HepG2 (cell line): ENCODE data around the gene EEPD1. TPM values are rescaled to one million over a fixed set of nuclear protein-coding genes. Genes with fewer than 3 reads are reported as not detected.
A peak's percentile ranks its signal among the peaks of the same experiment; 100 is the strongest.

Experiments used
- AKAP8 ChIP-seq: sonication (generic); formaldehyde crosslinking; IDR thresholded peaks from 2 replicates; pipeline ENCODE4 v1.5.1; 2020; ENCODE audit warnings: mild to moderate bottlenecking, missing genetic modification reagents
- CREB1 ChIP-seq, 2 experiments: fragments of 450-650 bp in 1 of 2; IDR thresholded peaks; 2 replicates each; pipeline ENCODE4 v1.6.1; 2016 to 2017; ENCODE audit warnings: control low read depth in 1 of 2, mild to moderate bottlenecking in 1 of 2, missing compliant biosample characterization in 1 of 2, missing genetic modification characterization in 1 of 2
- EED ChIP-seq: sonication (generic); formaldehyde crosslinking; IDR thresholded peaks from 2 replicates; pipeline ENCODE4 v1.5.0; 2020; ENCODE audit warnings: mild to moderate bottlenecking, missing genetic modification reagents
- HCFC1 ChIP-seq: fragments of 150-350 bp; IDR thresholded peaks from 2 replicates; pipeline ENCODE4 v1.6.1; 2014; ENCODE audit warnings: low read depth, low read length
- HDAC1 ChIP-seq: sonication (generic); formaldehyde crosslinking; IDR thresholded peaks from 2 replicates; pipeline ENCODE4 v1.5.1; 2020; ENCODE audit warnings: mild to moderate bottlenecking, missing genetic modification reagents
- NFE2L2 ChIP-seq: fragments of 150-350 bp; IDR thresholded peaks from 2 replicates; pipeline ENCODE4 v1.6.1; 2014; ENCODE audit warnings: low read length
- NFIB ChIP-seq: sonication (generic); formaldehyde crosslinking; IDR thresholded peaks from 2 replicates; pipeline ENCODE4 v1.9.0; 2021; ENCODE audit warnings: missing genetic modification reagents, mild to moderate bottlenecking, borderline replicate concordance
- NFYB ChIP-seq: sonication (generic); formaldehyde crosslinking; IDR thresholded peaks from 2 replicates; pipeline ENCODE4 v1.4.0; 2020; ENCODE audit warnings: missing genetic modification reagents
- RBM39 ChIP-seq: fragments of 200-400 bp; formaldehyde crosslinking; IDR thresholded peaks from one replicate; pipeline ENCODE4 v1.6.1; 2018; ENCODE audit warnings: antibody characterized with exemption, mild to moderate bottlenecking, low read depth, low read length; ENCODE audit not compliant: poor library complexity, severe bottlenecking
- SP140L ChIP-seq: sonication (generic); formaldehyde crosslinking; IDR thresholded peaks from 2 replicates; pipeline ENCODE4 v1.4.0; 2020; ENCODE audit warnings: missing genetic modification reagents, borderline replicate concordance
- USF2 ChIP-seq, 2 experiments: sonication (generic) in 1 of 2; formaldehyde crosslinking in 1 of 2; IDR thresholded peaks; 2 replicates each; pipeline versions ENCODE4 v1.5.1 to v1.6.1; 2011 to 2020; ENCODE audit warnings: borderline replicate concordance in 1 of 2, low read depth in 1 of 2, low read length in 1 of 2, mild to moderate bottlenecking in 1 of 2, missing genetic modification reagents in 1 of 2, moderate library complexity in 1 of 2
- ZBTB39 ChIP-seq: sonication (generic); formaldehyde crosslinking; IDR thresholded peaks from 2 replicates; pipeline ENCODE4 v1.5.0; 2020; ENCODE audit warnings: missing genetic modification reagents
- ZNF672 ChIP-seq: sonication (generic); formaldehyde crosslinking; IDR thresholded peaks from 2 replicates; pipeline ENCODE4 v1.8.1; 2022; ENCODE audit warnings: missing genetic modification reagents
- ZNF878 ChIP-seq: sonication (generic); formaldehyde crosslinking; IDR thresholded peaks from 2 replicates; pipeline ENCODE4 v1.8.1; 2023; ENCODE audit warnings: mild to moderate bottlenecking, missing genetic modification reagents, moderate library complexity
- ZNF879 ChIP-seq: sonication (generic); formaldehyde crosslinking; IDR thresholded peaks from 2 replicates; pipeline ENCODE4 v1.8.1; 2023; ENCODE audit warnings: missing genetic modification reagents
- ZSCAN25 ChIP-seq: sonication (generic); formaldehyde crosslinking; IDR thresholded peaks from 2 replicates; pipeline ENCODE4 v1.8.0; 2022; ENCODE audit warnings: mild to moderate bottlenecking, missing genetic modification reagents
- polyA plus RNA-seq, 8 experiments: library from polyadenylated mRNA; depleted of rRNA in 3 of 8; stranded (reverse) in 7 of 8; unstranded in 1 of 8; fragments of >200 nt; fragmentation: Illumina TruSeq in 4 of 8; extraction: Trizol in 4 of 8; gene quantifications; 2 replicates each; pipeline versions ENCODE4 v1.2.1 to v1.2.3, GENCODE V29; 2011 to 2016; ENCODE audit warnings: low read depth in 4 of 8, missing spikeins in 1 of 8, mixed read lengths in 1 of 8; ENCODE audit not compliant: insufficient read depth in 1 of 8
- total RNA-seq, 5 experiments: library from RNA; depleted of rRNA; stranded (reverse); fragments of >200 nt; fragmentation: Illumina TruSeq; extraction: Trizol; gene quantifications; 2 replicates each; pipeline ENCODE4 v1.2.3, GENCODE V29; 2016; ENCODE audit warnings: low read depth in 1 of 5
- TF ChIP-seq, protein P1 (sequence below): sonication (generic); formaldehyde crosslinking; IDR thresholded peaks from 2 replicates; pipeline ENCODE4 v1.5.1; 2020; ENCODE audit warnings: mild to moderate bottlenecking, missing genetic modification reagents, borderline replicate concordance
- TF ChIP-seq, protein P2 (sequence below): sonication (generic); formaldehyde crosslinking; IDR thresholded peaks from 2 replicates; pipeline ENCODE4 v1.5.0; 2020; ENCODE audit warnings: missing genetic modification reagents
- TF ChIP-seq, protein P3 (sequence below): sonication (generic); formaldehyde crosslinking; IDR thresholded peaks from 2 replicates; pipeline ENCODE4 v1.8.0; 2022; ENCODE audit warnings: missing genetic modification reagents, mild to moderate bottlenecking, moderate library complexity, borderline replicate concordance

EEPD1 gene
- total and polyA plus RNA-seq, 2 of the 13 experiments (the other 11 are each of a cell fraction or from before 2014, with no cell fraction given): 10.1 to 16.4 TPM

- TF ChIP-seq ZNF672 (CRISPR knock-in tag) (no peak), EED (CRISPR knock-in tag) (peak; percentile 83; the same call in 1 of the 2 replicates), HDAC1 (CRISPR knock-in tag) (no peak), USF2 (IDR thresholded peaks at IDR 0.05; ENCODE audit: low read depth, low read length) (no peak), USF2 (CRISPR knock-in tag; IDR thresholded peaks at IDR 0.05; ENCODE audit: borderline replicate concordance) (no peak), NFYB (CRISPR knock-in tag) (no peak), AKAP8 (CRISPR knock-in tag) (no peak), HCFC1 (0 out of 2 replicates have a peak, but pooled peaks have one; percentile 10), ZBTB39 (CRISPR knock-in tag) (0 out of 2 replicates have a peak, but pooled peaks have one; percentile 55), ZSCAN25 (CRISPR knock-in tag) (no peak), RBM39 (no peak), ZNF879 (no peak), CREB1 (IDR thresholded peaks at IDR 0.05) (no peak), CREB1 (CRISPR knock-in tag; IDR thresholded peaks at IDR 0.05) (no peak), NFE2L2 (no peak), NFIB (no peak), SP140L (CRISPR knock-in tag) (no peak), ZNF878 (no peak)
- TF ChIP-seq, protein P1, sequence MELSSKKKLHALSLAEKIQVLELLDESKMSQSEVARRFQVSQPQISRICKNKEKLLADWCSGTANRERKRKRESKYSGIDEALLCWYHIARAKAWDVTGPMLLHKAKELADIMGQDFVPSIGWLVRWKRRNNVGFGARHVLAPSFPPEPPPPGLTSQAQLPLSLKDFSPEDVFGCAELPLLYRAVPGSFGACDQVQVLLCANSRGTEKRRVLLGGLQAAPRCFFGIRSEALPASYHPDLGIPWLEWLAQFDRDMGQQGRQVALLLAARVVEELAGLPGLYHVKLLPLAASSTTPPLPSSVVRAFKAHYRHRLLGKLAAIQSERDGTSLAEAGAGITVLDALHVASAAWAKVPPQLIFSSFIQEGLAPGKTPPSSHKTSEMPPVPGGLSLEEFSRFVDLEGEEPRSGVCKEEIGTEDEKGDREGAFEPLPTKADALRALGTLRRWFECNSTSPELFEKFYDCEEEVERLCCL (CRISPR knock-in tag): no peak
- TF ChIP-seq, protein P2, sequence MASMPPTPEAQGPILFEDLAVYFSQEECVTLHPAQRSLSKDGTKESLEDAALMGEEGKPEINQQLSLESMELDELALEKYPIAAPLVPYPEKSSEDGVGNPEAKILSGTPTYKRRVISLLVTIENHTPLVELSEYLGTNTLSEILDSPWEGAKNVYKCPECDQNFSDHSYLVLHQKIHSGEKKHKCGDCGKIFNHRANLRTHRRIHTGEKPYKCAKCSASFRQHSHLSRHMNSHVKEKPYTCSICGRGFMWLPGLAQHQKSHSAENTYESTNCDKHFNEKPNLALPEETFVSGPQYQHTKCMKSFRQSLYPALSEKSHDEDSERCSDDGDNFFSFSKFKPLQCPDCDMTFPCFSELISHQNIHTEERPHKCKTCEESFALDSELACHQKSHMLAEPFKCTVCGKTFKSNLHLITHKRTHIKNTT (CRISPR knock-in tag): no peak
- TF ChIP-seq, protein P3, sequence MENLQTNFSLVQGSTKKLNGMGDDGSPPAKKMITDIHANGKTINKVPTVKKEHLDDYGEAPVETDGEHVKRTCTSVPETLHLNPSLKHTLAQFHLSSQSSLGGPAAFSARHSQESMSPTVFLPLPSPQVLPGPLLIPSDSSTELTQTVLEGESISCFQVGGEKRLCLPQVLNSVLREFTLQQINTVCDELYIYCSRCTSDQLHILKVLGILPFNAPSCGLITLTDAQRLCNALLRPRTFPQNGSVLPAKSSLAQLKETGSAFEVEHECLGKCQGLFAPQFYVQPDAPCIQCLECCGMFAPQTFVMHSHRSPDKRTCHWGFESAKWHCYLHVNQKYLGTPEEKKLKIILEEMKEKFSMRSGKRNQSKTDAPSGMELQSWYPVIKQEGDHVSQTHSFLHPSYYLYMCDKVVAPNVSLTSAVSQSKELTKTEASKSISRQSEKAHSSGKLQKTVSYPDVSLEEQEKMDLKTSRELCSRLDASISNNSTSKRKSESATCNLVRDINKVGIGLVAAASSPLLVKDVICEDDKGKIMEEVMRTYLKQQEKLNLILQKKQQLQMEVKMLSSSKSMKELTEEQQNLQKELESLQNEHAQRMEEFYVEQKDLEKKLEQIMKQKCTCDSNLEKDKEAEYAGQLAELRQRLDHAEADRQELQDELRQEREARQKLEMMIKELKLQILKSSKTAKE (CRISPR knock-in tag): no peak
Measured at GRCh38 chr7:36291387-36292316, 138.6 kb downstream of the EEPD1 start (continued).
